Uterus (tissue), 4 donors: ENCODE results near the gene ZNF827. TPM values are rescaled to one million over a fixed set of nuclear protein-coding genes. Genes with fewer than 3 reads are reported as not detected.
"Not testable (repeated sequence)": the region's sequence is repeated elsewhere in the genome, so short reads cannot be mapped to it uniquely, and the experiment has no call there.

Experiments used
- DNase-seq, 2 donors: peaks; one replicate each; pipeline ENCODE4 v3.0.0-alpha.2; 2019 to 2020
- H3K27ac ChIP-seq, 2 donors: fragments of 200-600 bp; sonication (generic); 1 replicate in 1 of 2; 2 replicates in 1 of 2; pipeline ENCODE4 v1.5.1; 2016 to 2018
- H3K27me3 ChIP-seq, 2 donors: fragments of 200-600 bp; sonication (generic); one replicate each; pipeline ENCODE4 v1.5.1; 2018 to 2019; ENCODE audit warnings: control low read depth in 1 of 2
- H3K36me3 ChIP-seq, 2 donors: fragments of 200-600 bp; sonication (generic); one replicate each; pipeline ENCODE4 v1.5.1; 2019; ENCODE audit warnings: control low read depth in 1 of 2
- H3K4me1 ChIP-seq, 2 donors: fragments of 200-600 bp; sonication (generic); one replicate each; pipeline ENCODE4 v1.5.1; 2018 to 2019; ENCODE audit warnings: control low read depth in 1 of 2
- H3K4me3 ChIP-seq, 2 donors: fragments of 200-600 bp; sonication (generic); 1 replicate in 1 of 2; 2 replicates in 1 of 2; pipeline ENCODE4 v1.5.1; 2018 to 2019; ENCODE audit warnings: mild to moderate bottlenecking in 1 of 2
- H3K9me3 ChIP-seq, 2 donors: fragments of 200-600 bp; sonication (generic); one replicate each; pipeline ENCODE4 v1.5.1; 2019; ENCODE audit warnings: control low read depth in 1 of 2
- CTCF ChIP-seq, 4 experiments: fragments of 200-600 bp in 2 of 4; fragments of 450-650 bp in 2 of 4; sonication (generic) in 2 of 4; IDR thresholded peaks; one replicate each; pipeline ENCODE4 v1.5.1; 2016 to 2019; ENCODE audit warnings: antibody characterized with exemption in 4 of 4, mild to moderate bottlenecking in 2 of 4, moderate library complexity in 1 of 4
- POLR2A ChIP-seq, 2 donors: fragments of 450-650 bp; IDR thresholded peaks; one replicate each; pipeline ENCODE4 v1.6.1; 2016; ENCODE audit warnings: antibody characterized with exemption in 2 of 2, mild to moderate bottlenecking in 1 of 2, moderate library complexity in 1 of 2
- intact Hi-C: fragments of 100-400 bp; cut with DNase I; formaldehyde crosslinking; loops from one replicate; pipeline ENCODE4 v1.15.1; 2023; ENCODE audit warnings: low total_unique reads
- total RNA-seq, 4 donors: library from RNA; depleted of rRNA in 3 of 4; stranded (reverse); fragments of >200 nt in 3 of 4; gene quantifications; one replicate each; pipeline versions ENCODE4 v1.1.0 to v1.2.4, GENCODE V29; 2014 to 2023
- donor health status: DM: yes; HTN: yes; CAD: no.

ZNF827 gene
- total RNA-seq, 4 donors from 2014 or later = 2.9 to 33.1 (median 14.2) TPM

GRCh38 chr4:145843148-145843547 is 95.5 kb downstream of the ZNF827 start:
- Histone ChIP-seq H3K9me3 (no peaks in the 10 kb centered on the region), H3K4me3 (no peak overlapping the region), H3K36me3 (no peaks in the 10 kb centered on the region), H3K27me3 (no peaks in the 10 kb centered on the region), H3K4me1 (no peaks in the 10 kb centered on the region), H3K27ac (no peak overlapping the region)
- no peak for DNase-seq
- intact Hi-C loops = no loop called here
- no peak for TF ChIP-seq CTCF (IDR thresholded peaks at IDR 0.05)
- TF ChIP-seq POLR2A (IDR thresholded peaks at IDR 0.05) = no peak

GRCh38 chr4:145842224-145842887 is 96.3 kb downstream of the ZNF827 start:
- no peak overlapping the region for H3K4me3 ChIP-seq
- H3K9me3 ChIP-seq = no peaks in the 10 kb centered on the region
- no peak overlapping the region for H3K27ac ChIP-seq
- intact Hi-C loops = no loop called here
- no peak for TF ChIP-seq POLR2A (IDR thresholded peaks at IDR 0.05)
- TF ChIP-seq CTCF (IDR thresholded peaks at IDR 0.05) = no peak
- no peaks in the 10 kb centered on the region for H3K36me3 ChIP-seq
- no peaks in the 10 kb centered on the region for H3K4me1 ChIP-seq
- no peak for DNase-seq
- no peaks in the 10 kb centered on the region for H3K27me3 ChIP-seq

GRCh38 chr4:145840801-145841200 is 97.8 kb downstream of the ZNF827 start:
- H3K36me3 ChIP-seq = no peaks in the 10 kb centered on the region
- no peaks in the 10 kb centered on the region for H3K4me1 ChIP-seq
- no peaks in the 10 kb centered on the region for H3K27me3 ChIP-seq
- TF ChIP-seq CTCF (IDR thresholded peaks at IDR 0.05) (no peak), POLR2A (IDR thresholded peaks at IDR 0.05) (no peak)
- DNase-seq = no peak
- no peak overlapping the region for H3K4me3 ChIP-seq
- intact Hi-C loops = no loop called here
- H3K9me3 ChIP-seq = no peaks in the 10 kb centered on the region
- no peak overlapping the region for H3K27ac ChIP-seq

- DNase-seq = no peak
- TF ChIP-seq CTCF (IDR thresholded peaks at IDR 0.05) (peak; percentile 22 to 46 (median 36)), POLR2A (IDR thresholded peaks at IDR 0.05) (no peak)
- Histone ChIP-seq H3K27me3 (no peaks in the 10 kb centered on the region), H3K9me3 (no peaks in the 10 kb centered on the region), H3K36me3 (no peaks in the 10 kb centered on the region), H3K27ac (no peak overlapping the region), H3K4me3 (no peak overlapping the region), H3K4me1 (no peaks in the 10 kb centered on the region)
- intact Hi-C loops = no loop called here
These were observed 98.4 kb downstream of the ZNF827 start for GRCh38 chr4:145840162-145840768.

- Histone ChIP-seq H3K36me3 (no peaks in the 10 kb centered on the region), H3K27me3 (no peaks in the 10 kb centered on the region), H3K27ac (no peak overlapping the region), H3K9me3 (no peaks in the 10 kb centered on the region), H3K4me1 (no peaks in the 10 kb centered on the region), H3K4me3 (no peak overlapping the region)
- no peak for DNase-seq
- intact Hi-C loops = no loop called here
- TF ChIP-seq POLR2A (IDR thresholded peaks at IDR 0.05) (no peak), CTCF (IDR thresholded peaks at IDR 0.05) (no peak)
These were observed 99.5 kb downstream of the ZNF827 start for GRCh38 chr4:145839151-145839550.

- DNase-seq, intact Hi-C loops, H3K36me3 ChIP-seq, H3K9me3 ChIP-seq, H3K27ac ChIP-seq, H3K27me3 ChIP-seq, H3K4me3 ChIP-seq, H3K4me1 ChIP-seq: not testable (repeated sequence)
These were observed 106.2 kb downstream of the ZNF827 start for GRCh38 chr4:145832384-145832783.
